Stimulated activated CD8-positive, alpha-beta memory T cell treated with anti-CD3 and anti-CD28 coated beads, Interleukin-4, amount 100 ng/mL, for 1 hour (primary cell): ENCODE measurements around the gene FKBP1B.
"Not testable (repeated sequence)": the region's sequence is repeated elsewhere in the genome, so short reads cannot be mapped to it uniquely, and the experiment has no call there.

Experiments used
- DNase-seq, 2 donors: peaks; one replicate each; pipeline ENCODE4 v3.0.0-alpha.2; 2020; ENCODE audit warnings: low read depth in 2 of 2, low spot score in 1 of 2

Gene FKBP1B

GRCh38 chr2:24100732-24101131, 51.2 kb downstream of the FKBP1B start:
- not testable (repeated sequence) for DNase-seq

GRCh38 chr2:24101992-24102391, 52.5 kb downstream of the FKBP1B start:
- no peak for DNase-seq

GRCh38 chr2:24102677-24103076, 53.1 kb downstream of the FKBP1B start:
- DNase-seq: no peak

GRCh38 chr2:24104110-24104650, 54.6 kb downstream of the FKBP1B start:
- no peak for DNase-seq

- no peak for DNase-seq
Measured at GRCh38 chr2:24104906-24105305, 55.4 kb downstream of the FKBP1B start.

GRCh38 chr2:24105816-24106215, 56.3 kb downstream of the FKBP1B start:
- DNase-seq: no peak

- DNase-seq: no peak
Measured at GRCh38 chr2:24106786-24107185, 57.2 kb downstream of the FKBP1B start.

- no peak for DNase-seq
Measured at GRCh38 chr2:24107336-24107735, 57.8 kb downstream of the FKBP1B start.

- not testable (repeated sequence) for DNase-seq
Measured at GRCh38 chr2:24109431-24109830, 59.9 kb downstream of the FKBP1B start.

GRCh38 chr2:24110660-24111303, 61.2 kb downstream of the FKBP1B start:
- DNase-seq: no peak

- no peak for DNase-seq
Measured at GRCh38 chr2:24111407-24111901, 61.9 kb downstream of the FKBP1B start.
